Measurements from ENCODE around the gene SLC18B1. TPM values are rescaled to one million over a fixed set of nuclear protein-coding genes. Genes with fewer than 3 reads are reported as not detected.
A peak's percentile ranks its signal among the peaks of the same experiment; 100 is the strongest.
"Not testable (repeated sequence)": the region's sequence is repeated elsewhere in the genome, so short reads cannot be mapped to it uniquely, and the experiment has no call there.

The SLC18B1 gene
- polyA plus RNA-seq, 1 experiment, result 0.63 TPM

DNA sequence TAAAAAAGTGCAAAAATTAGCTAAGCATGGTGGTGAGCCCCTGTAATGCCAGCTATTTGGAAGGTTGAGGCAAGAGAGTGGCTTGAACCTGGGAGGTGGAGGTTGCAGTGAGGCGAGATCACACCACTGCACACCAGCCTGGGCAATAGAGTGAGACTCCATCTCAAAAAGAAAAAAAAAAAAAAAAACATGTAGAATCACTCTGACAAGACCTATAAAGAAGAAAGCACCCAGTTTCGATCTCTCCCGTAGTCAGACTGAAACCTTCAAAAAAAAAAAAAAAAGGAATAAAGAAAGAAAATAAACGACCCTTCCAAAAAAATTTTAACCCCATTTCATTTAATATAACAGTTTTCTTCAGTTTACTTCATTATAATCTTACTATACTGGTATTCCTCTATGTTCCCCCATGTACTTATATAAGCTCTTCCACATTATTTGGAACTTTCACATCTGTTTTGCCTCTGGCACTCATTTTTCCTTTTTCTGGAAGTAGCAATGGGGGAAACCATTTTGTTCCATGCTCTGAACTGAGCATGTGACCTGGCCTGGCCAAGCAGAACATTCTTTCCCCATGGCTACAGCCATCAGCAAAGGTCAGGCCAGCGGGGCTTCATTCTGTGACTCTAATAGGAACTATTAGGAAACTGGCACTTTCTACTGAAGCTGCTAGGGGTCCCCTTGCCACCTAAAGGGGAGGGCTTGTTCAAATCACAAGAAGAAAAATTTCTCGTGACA, 9.6 kb downstream of the SLC18B1 start:
- no peak for DNase-seq (ENCODE audit: low read depth)
- H3K36me3 ChIP-seq (ENCODE audit: control insufficient read depth, insufficient read depth, low read length), result no peaks in the 10 kb centered on the region
- H3K4me3 ChIP-seq (ENCODE audit: low read depth, low read length), result no peak overlapping the region
- POLR2A ChIA-PET, result no interaction called here
- CTCF ChIA-PET, result interaction anchor here (0.9 to 4.0 kb wide), 4 partner anchors 10 to 261 kb away, joined by 3 to 21 read pairs (median 4); partner anchors contain the start of gene SLC18B1
- TF ChIP-seq, protein P1, sequence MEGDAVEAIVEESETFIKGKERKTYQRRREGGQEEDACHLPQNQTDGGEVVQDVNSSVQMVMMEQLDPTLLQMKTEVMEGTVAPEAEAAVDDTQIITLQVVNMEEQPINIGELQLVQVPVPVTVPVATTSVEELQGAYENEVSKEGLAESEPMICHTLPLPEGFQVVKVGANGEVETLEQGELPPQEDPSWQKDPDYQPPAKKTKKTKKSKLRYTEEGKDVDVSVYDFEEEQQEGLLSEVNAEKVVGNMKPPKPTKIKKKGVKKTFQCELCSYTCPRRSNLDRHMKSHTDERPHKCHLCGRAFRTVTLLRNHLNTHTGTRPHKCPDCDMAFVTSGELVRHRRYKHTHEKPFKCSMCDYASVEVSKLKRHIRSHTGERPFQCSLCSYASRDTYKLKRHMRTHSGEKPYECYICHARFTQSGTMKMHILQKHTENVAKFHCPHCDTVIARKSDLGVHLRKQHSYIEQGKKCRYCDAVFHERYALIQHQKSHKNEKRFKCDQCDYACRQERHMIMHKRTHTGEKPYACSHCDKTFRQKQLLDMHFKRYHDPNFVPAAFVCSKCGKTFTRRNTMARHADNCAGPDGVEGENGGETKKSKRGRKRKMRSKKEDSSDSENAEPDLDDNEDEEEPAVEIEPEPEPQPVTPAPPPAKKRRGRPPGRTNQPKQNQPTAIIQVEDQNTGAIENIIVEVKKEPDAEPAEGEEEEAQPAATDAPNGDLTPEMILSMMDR (IDR thresholded peaks at IDR 0.05; ENCODE audit: insufficient read depth, low read depth, low read length), result no peak
- H3K27me3 ChIP-seq (ENCODE audit: control insufficient read depth, insufficient read depth, low read length), result no peaks in the 10 kb centered on the region

DNA sequence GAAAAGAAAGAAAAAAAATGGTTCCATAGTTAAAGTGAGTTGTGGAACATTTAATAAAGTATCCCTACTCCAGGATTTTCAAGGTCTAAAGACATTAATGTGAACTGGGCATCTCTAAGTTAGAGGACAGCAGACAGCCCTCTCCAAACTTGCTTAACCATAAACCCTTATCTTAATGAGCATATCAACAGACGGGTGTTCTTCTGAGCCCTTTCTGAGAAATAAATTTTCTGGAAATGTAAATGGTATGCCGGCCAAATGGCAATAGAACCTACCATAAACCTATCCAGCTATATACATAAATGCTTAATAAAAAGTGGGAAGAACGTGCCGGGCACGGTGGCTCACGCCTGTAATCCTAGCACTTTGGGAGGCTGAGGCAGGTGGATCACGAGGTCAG, 12.5 kb downstream of the SLC18B1 start:
- ChIA-PET CTCF (interaction anchor here (0.8 to 4.0 kb wide), 2 partner anchors 13 to 116 kb away, joined by 5 to 21 read pairs; partner anchors contain the start of gene SLC18B1), POLR2A (interaction anchor here (0.7 kb wide), 1 partner anchor 13 kb away, joined by 10 read pairs; no protein-coding TSS in a partner anchor)
- H3K27me3 ChIP-seq (ENCODE audit: control insufficient read depth, insufficient read depth, low read length), result no peaks in the 10 kb centered on the region
- no peaks in the 10 kb centered on the region for H3K36me3 ChIP-seq (ENCODE audit: control insufficient read depth, insufficient read depth, low read length)
- DNase-seq (ENCODE audit: low read depth), result no peak
- no peak overlapping the region for H3K4me3 ChIP-seq (ENCODE audit: low read depth, low read length)
- TF ChIP-seq, protein P1 (IDR thresholded peaks at IDR 0.05; ENCODE audit: insufficient read depth, low read depth, low read length), result no peak

DNA sequence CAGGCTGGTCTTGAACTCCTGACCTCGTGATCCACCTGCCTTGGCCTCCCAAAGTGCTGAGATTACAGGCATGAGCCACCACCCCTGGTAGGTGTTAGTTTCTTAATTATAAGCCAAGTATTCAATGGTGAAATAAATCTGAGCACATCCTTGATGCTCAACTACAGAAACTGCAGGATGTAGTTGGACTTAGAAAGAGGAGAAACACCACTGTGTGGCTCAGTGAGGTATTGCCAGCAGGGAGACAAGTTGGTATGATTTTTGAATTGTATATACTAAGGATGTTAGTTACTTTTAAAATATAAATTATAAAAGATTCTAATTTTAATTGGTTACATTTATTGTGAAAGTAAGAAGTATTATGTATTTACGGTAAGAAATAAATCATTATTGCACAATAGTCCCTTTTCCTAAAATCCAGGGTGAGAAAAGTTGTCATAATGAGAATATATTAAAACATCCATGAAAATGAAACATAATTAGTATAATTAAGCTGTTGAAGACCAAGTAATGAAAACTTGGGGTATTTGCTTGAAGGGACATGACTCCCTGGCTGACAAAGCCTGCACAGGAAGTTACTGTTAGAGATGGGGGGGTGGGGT, 17.6 kb downstream of the SLC18B1 start:
- CTCF ChIA-PET, result interaction anchor here (0.9 to 1.0 kb wide), 2 partner anchors 17 to 248 kb away, joined by 3 read pairs; no protein-coding TSS in a partner anchor
- Histone ChIP-seq H3K4me3 (ENCODE audit: low read depth, low read length) (no peak overlapping the region), H3K27me3 (ENCODE audit: control insufficient read depth, insufficient read depth, low read length) (no peaks in the 10 kb centered on the region), H3K36me3 (ENCODE audit: control insufficient read depth, insufficient read depth, low read length) (no peaks in the 10 kb centered on the region)
- no peak for DNase-seq (ENCODE audit: low read depth)
- POLR2A ChIA-PET, result no interaction called here
- TF ChIP-seq, protein P1 (IDR thresholded peaks at IDR 0.05; ENCODE audit: insufficient read depth, low read depth, low read length), result peak; percentile 45

DNA sequence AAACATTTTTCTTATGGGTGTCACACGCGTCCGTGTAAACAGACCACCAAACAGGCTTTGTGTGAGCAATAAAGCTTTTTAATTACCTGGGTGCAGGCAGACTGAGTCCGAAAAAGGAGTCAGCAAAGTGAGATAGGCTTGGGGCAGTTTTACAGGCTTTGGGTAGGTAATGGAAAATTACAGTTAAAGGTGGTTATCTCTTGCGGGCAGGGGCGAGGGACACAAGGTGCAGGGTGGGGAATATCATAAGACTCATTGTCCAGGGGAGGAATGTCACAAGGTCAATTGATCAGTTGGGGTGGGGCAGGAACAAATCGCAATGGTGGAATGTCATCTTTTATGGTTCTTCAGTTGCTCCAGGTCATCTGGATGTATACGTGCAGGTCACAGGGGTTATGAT, 20.6 kb downstream of the SLC18B1 start:
- POLR2A ChIA-PET; H3K4me3 ChIP-seq (ENCODE audit: low read depth, low read length); H3K36me3 ChIP-seq (ENCODE audit: control insufficient read depth, insufficient read depth, low read length); DNase-seq (ENCODE audit: low read depth); H3K27me3 ChIP-seq (ENCODE audit: control insufficient read depth, insufficient read depth, low read length): not testable (repeated sequence)
- CTCF ChIA-PET, result interaction anchor here (1.3 kb wide), 1 partner anchor 27 kb away, joined by 3 read pairs; no protein-coding TSS in a partner anchor

DNA sequence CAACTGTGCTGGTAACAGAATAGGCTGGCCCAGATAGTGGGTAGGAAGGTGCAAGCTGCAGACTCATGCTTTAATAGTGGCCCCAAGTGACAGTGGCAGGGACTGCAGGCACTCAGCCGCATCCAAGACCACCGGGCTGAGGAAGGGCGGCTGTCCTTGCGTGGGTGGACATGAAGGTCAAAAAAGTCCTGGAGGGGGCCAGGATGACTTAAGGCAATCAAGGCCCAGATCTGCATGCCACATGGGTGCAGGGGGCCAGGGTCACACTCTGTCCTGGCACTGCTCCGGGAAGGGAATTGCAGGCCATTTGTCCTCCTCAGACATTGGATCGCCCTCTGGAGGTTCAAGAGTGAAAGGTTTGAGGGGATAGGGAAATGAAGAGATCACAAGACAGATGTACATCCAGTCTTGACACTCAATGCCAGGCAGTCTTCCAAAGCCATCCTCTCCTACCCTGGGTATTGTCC, 30.4 kb downstream of the SLC18B1 start:
- POLR2A ChIA-PET, result no interaction called here
- TF ChIP-seq, protein P1 (IDR thresholded peaks at IDR 0.05; ENCODE audit: insufficient read depth, low read depth, low read length), result peak; percentile 12; the same call in 1 of the 2 replicates
- H3K36me3 ChIP-seq (ENCODE audit: control insufficient read depth, insufficient read depth, low read length), result no peaks in the 10 kb centered on the region
- H3K4me3 ChIP-seq (ENCODE audit: low read depth, low read length), result no peak overlapping the region
- H3K27me3 ChIP-seq (ENCODE audit: control insufficient read depth, insufficient read depth, low read length), result no peaks in the 10 kb centered on the region
- no peak for DNase-seq (ENCODE audit: low read depth)
- CTCF ChIA-PET, result interaction anchor here (0.6 to 0.9 kb wide), 2 partner anchors 89 to 98 kb away, joined by 3 to 4 read pairs; no protein-coding TSS in a partner anchor

All from BJ (cell line).